GM12878 (cell line): ENCODE measurements around the gene IGFLR1. TPM values are rescaled to one million over a fixed set of nuclear protein-coding genes. Genes with fewer than 3 reads are reported as not detected.

Experiments
- ATAC-seq: fragments of 200-7000 bp; cut with Tn5 transposase; 3 replicates; pipeline ENCODE4 v1.9.1; 2020; ENCODE audit warnings: mild to moderate bottlenecking, moderate library complexity
- BruUV-seq: library from RNA; stranded (reverse); fragments of 400-500 nt; replicated peaks from 2 replicates; lab custom pipeline; 2021; lab: Mats Ljungman, UMichigan
- CTCF ChIA-PET: fragments of 300-600 bp; sonication (Branson Sonifier 250); formaldehyde crosslinking; extraction: SDS; loops from one replicate; lab custom pipeline; 2021; ENCODE audit warnings: inconsistent platforms; lab: Yijun Ruan, JAX
- POLR2A ChIA-PET: fragments of 350-600 bp; formaldehyde crosslinking; extraction: SDS; loops from one replicate; lab custom pipeline; 2021; ENCODE audit warnings: inconsistent platforms; lab: Charles Lee
- RAD21 ChIA-PET: fragments of 300-600 bp; sonication (Branson Sonifier 250); formaldehyde crosslinking; loops from one replicate; lab custom pipeline; 2023; ENCODE audit warnings: antibody characterized with exemption; ENCODE audit not compliant: unreplicated experiment; lab: Charles Lee
- SMC1A ChIA-PET: fragments of 300-600 bp; sonication (Branson Sonifier 250); formaldehyde crosslinking; loops from one replicate; lab custom pipeline; 2023; ENCODE audit not compliant: unreplicated experiment, uncharacterized antibody; lab: Charles Lee
- DNase-seq: peaks from one replicate; pipeline ENCODE4 v3.0.0-alpha.2; 2011; ENCODE audit warnings: low read depth, low spot score
- FAIRE-seq: peaks from 3 replicates; lab custom pipeline; 2011; peaks lifted over from hg19 to GRCh38; lab: Jason Lieb, UNC
- H2AFZ ChIP-seq: 2 replicates; pipeline ENCODE4 v1.6.0; 2011; ENCODE audit warnings: low read depth, low read length, control low read depth; ENCODE audit not compliant: control insufficient read depth
- H3K27ac ChIP-seq: 2 replicates; pipeline ENCODE4 v1.5.1; 2011; ENCODE audit warnings: control low read depth; ENCODE audit not compliant: control insufficient read depth, insufficient read depth
- H3K27me3 ChIP-seq, 2 experiments: replicated peaks in 1 of 2; 2 replicates each; pipeline versions ENCODE4 v1.6.0 to v1.6.1; 2011; ENCODE audit warnings: low read length in 1 of 2; ENCODE audit not compliant: control insufficient read depth in 2 of 2, insufficient read depth in 2 of 2
- H3K36me3 ChIP-seq, 2 experiments: 2 replicates each; pipeline ENCODE4 v1.5.1; 2011; ENCODE audit warnings: low read length in 1 of 2; ENCODE audit not compliant: control insufficient read depth in 2 of 2, insufficient read depth in 2 of 2
- H3K4me1 ChIP-seq: 2 replicates; pipeline ENCODE4 v1.6.1; 2011; ENCODE audit warnings: mild to moderate bottlenecking, low read length, moderate library complexity, mixed read lengths; ENCODE audit not compliant: control insufficient read depth, insufficient read depth
- H3K4me2 ChIP-seq: 2 replicates; pipeline ENCODE4 v1.6.0; 2011; ENCODE audit warnings: control low read depth; ENCODE audit not compliant: control insufficient read depth, insufficient read depth
- H3K4me3 ChIP-seq: fragments of 200-600 bp; sonication (generic); 2 replicates; pipeline ENCODE4 v1.5.1; 2016
- H3K79me2 ChIP-seq: 2 replicates; pipeline ENCODE4 v1.6.0; 2011; ENCODE audit warnings: low read length; ENCODE audit not compliant: control insufficient read depth, insufficient read depth
- H3K9ac ChIP-seq: 2 replicates; pipeline ENCODE4 v1.8.0; 2011; ENCODE audit warnings: low read length, control low read depth, mixed read lengths; ENCODE audit not compliant: control insufficient read depth, insufficient read depth
- H3K9me3 ChIP-seq: replicated peaks from 3 replicates; pipeline ENCODE4 v1.5.1; 2011; ENCODE audit warnings: mild to moderate bottlenecking, low read length; ENCODE audit not compliant: control insufficient read depth, insufficient read depth
- H4K20me1 ChIP-seq: 2 replicates; pipeline ENCODE4 v1.6.0; 2011; ENCODE audit not compliant: control insufficient read depth, insufficient read depth
- ASH2L ChIP-seq: fragments of 300-600, 200-600 bp; sonication (generic); IDR thresholded peaks from 2 replicates; pipeline ENCODE4 v1.6.1; 2017; ENCODE audit warnings: low read depth, mild to moderate bottlenecking, borderline replicate concordance
- EED ChIP-seq: sonication (generic); IDR thresholded peaks from 2 replicates; pipeline ENCODE4 v1.6.1; 2016; ENCODE audit warnings: antibody characterized with exemption, low read depth
- MEF2A ChIP-seq: IDR thresholded peaks from 2 replicates; pipeline ENCODE4 v1.6.1; 2011; ENCODE audit warnings: low read depth, mild to moderate bottlenecking, low read length, moderate library complexity; ENCODE audit not compliant: insufficient read depth
- MYB ChIP-seq: fragments of 150-350 bp; IDR thresholded peaks from 2 replicates; pipeline ENCODE4 v1.6.1; 2014; ENCODE audit warnings: mild to moderate bottlenecking, low read depth, low read length, borderline replicate concordance
- PAX8 ChIP-seq: fragments of 450-650 bp; IDR thresholded peaks from 2 replicates; pipeline ENCODE4 v1.6.1; 2017; ENCODE audit warnings: mild to moderate bottlenecking, moderate library complexity
- SIX5 ChIP-seq: IDR thresholded peaks from 2 replicates; pipeline ENCODE4 v1.6.1; 2011; ENCODE audit warnings: mild to moderate bottlenecking, low read depth, low read length, moderate library complexity; ENCODE audit not compliant: severe bottlenecking
- SRF ChIP-seq, 2 experiments: IDR thresholded peaks; 2 replicates each; pipeline ENCODE4 v1.6.1; 2011; ENCODE audit warnings: low read depth in 2 of 2, low read length in 2 of 2, mild to moderate bottlenecking in 1 of 2, moderate library complexity in 1 of 2
- WGBS: methylation state at CpG from one replicate; pipeline ENCODE4 v1.1.6; 2016; ENCODE audit warnings: low lambda C conversion rate; ENCODE audit not compliant: insufficient replicate concordance, insufficient coverage; ENCODE audit errors: missing lambda C conversion rate; 5-methylcytosine and 5-hydroxymethylcytosine counted together
- in situ Hi-C: fragments of 300-500 bp; cut with MboI; formaldehyde crosslinking; loops from 9 replicates; pipeline ENCODE4 v1.14.3; 2018; ENCODE audit warnings: mixed read lengths
- intact Hi-C: fragments of 100-400 bp; cut with micrococcal nuclease; formaldehyde crosslinking; loops from one replicate; pipeline ENCODE4 v1.14.2; 2022; ENCODE audit not compliant: unreplicated experiment
- polyA plus RNA-seq, 11 experiments: library from polyadenylated mRNA; depleted of rRNA in 4 of 11; unstranded in 6 of 11; stranded (reverse) in 5 of 11; fragments of >200 nt; fragmentation: Nextera tagmentation in 4 of 11; fragmentation: Illumina TruSeq in 1 of 11; extraction: Ambion mirVana in 4 of 11; extraction: Trizol in 1 of 11; gene quantifications; 1 replicate in 1 of 11; 2 replicates in 10 of 11; pipeline versions ENCODE4 v1.2.1 to v1.2.3, GENCODE V29; 2011 to 2016; ENCODE audit warnings: inconsistent platforms in 2 of 11, missing spikeins in 2 of 11, low read depth in 1 of 11
- total RNA-seq, 4 experiments: library from RNA; depleted of rRNA in 3 of 4; stranded (reverse); fragments of >200 nt in 3 of 4; fragmentation: Illumina TruSeq in 1 of 4; extraction: Trizol in 1 of 4; gene quantifications; 2 replicates each; pipeline versions ENCODE4 v1.2.1 to v1.2.3, GENCODE V29; 2013 to 2021
- TF ChIP-seq, protein P1 (sequence below): IDR thresholded peaks from 2 replicates; pipeline ENCODE4 v1.6.1; 2011; ENCODE audit warnings: borderline replicate concordance, low read depth, mild to moderate bottlenecking, moderate library complexity, low read length; ENCODE audit not compliant: insufficient read depth, poor library complexity, severe bottlenecking

Gene IGFLR1
- total and polyA plus RNA-seq, 10 of the 15 experiments (the other 5 are each of a cell fraction or from before 2014, with no cell fraction given), result 2.5 to 39.9 (median 24.8) TPM

DNA sequence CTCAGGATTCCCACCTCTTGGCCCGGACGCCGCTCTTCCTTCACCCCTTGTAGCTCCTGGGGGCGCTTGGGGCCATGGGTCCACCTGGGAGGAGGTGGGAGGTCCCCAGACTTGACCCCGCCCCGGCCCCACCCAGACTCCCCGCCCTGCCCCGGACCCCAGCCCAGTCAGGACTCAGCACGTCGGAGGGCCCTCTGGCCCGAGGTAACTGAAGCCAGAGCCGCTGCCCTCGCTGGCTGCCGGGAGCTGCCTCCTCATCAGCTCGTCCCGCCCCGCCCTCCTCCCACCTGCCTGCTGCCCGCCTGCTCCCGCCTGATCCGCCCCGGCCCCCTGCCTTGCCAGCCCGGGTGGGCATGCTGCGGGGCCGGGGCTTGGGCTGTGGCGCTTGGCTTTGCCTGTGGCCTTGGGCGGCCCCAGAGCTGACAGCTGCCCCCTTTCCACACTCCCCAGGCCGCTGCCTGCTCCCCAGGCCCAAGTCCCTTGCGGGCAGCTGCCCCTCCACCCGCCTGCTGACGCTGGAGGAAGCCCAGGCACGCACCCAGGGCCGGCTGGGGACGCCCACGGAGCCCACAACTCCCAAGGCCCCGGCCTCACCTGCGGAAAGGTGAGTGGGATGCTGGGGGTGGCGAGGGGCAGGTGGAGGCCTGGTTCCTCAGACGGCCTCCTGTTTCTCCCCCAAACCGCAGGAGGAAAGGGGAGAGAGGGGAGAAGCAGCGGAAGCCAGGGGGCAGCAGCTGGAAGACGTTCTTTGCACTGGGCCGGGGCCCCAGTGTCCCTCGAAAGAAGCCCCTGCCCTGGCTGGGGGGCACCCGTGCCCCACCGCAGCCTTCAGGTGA is 42.5 kb upstream of the IGFLR1 start:
- Histone ChIP-seq H3K9me3 (no peaks in the 10 kb centered on the region), H3K36me3 (no peaks in the 10 kb centered on the region; a peak in 1 of 4 replicates), H2AFZ (no peak overlapping the region), H4K20me1 (no peaks in the 10 kb centered on the region), H3K4me2 (no peak overlapping the region), H3K27ac (no peak overlapping the region), H3K4me1 (no peaks in the 10 kb centered on the region), H3K79me2 (no peaks in the 10 kb centered on the region), H3K27me3 (no peaks in the 10 kb centered on the region), H3K9ac (no peak overlapping the region), H3K4me3 (no peak overlapping the region)
- intact Hi-C loops, result no loop called here
- ATAC-seq, result no peak
- CTCF ChIA-PET, result interaction anchor here (0.6 kb wide), 1 partner anchor 90 kb away, joined by 3 read pairs; no protein-coding TSS in a partner anchor
- SMC1A ChIA-PET, result no interaction called here
- FAIRE-seq, result no peak
- BruUV-seq, result no TSS peak
- RAD21 ChIA-PET, result interaction anchor here (0.6 kb wide), 1 partner anchor 100 kb away, joined by 3 read pairs; no protein-coding TSS in a partner anchor
- POLR2A ChIA-PET, result no interaction called here
- in situ Hi-C loops, result no loop called here
- DNase-seq, result no peak
- TF ChIP-seq MEF2A, result no peak
- no peak for TF ChIP-seq ASH2L
- TF ChIP-seq SRF (IDR thresholded peaks at IDR 0.05; ENCODE audit: low read depth in 2 of 2, low read length in 2 of 2), result no peak
- no peak for TF ChIP-seq EED
- TF ChIP-seq PAX8, result no peak
- no peak for TF ChIP-seq SIX5
- TF ChIP-seq MYB, result no peak
- TF ChIP-seq, protein P1, sequence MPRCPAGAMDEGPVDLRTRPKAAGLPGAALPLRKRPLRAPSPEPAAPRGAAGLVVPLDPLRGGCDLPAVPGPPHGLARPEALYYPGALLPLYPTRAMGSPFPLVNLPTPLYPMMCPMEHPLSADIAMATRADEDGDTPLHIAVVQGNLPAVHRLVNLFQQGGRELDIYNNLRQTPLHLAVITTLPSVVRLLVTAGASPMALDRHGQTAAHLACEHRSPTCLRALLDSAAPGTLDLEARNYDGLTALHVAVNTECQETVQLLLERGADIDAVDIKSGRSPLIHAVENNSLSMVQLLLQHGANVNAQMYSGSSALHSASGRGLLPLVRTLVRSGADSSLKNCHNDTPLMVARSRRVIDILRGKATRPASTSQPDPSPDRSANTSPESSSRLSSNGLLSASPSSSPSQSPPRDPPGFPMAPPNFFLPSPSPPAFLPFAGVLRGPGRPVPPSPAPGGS, result no peak
- 64% methylated on average over 20 of the region's 45 CpGs for WGBS
